ENCODE measurements around the gene CNR2. TPM values are rescaled to one million over a fixed set of nuclear protein-coding genes. Genes with fewer than 3 reads are reported as not detected.

The CNR2 gene
- total and polyA plus RNA-seq, 2 of the 4 experiments (the other 2 are of a cell fraction): not detected

DNA sequence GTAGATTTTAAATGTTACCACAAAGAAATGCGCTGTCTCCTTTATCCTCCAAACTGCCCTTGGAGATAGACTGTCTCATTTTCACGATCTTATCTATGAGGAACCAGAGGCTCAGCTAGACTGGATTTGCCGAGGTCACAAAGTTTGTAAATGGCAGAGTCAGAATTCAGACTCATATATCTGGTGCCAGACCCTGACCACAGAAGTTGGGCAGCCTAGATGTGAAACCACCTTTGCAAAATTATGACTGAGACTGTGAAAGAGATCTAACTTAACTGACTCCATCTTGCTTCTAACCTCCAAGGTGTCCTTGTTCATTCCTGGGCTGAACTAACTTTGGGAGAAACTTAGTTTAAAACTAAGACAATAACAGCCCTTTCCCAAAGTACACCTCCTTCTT is 14.1 kb downstream of the CNR2 start:
- no peak overlapping the region for H3K4me3 ChIP-seq (ENCODE audit: insufficient read depth, low read depth, low read length)
- peaks cover 7% of the 10 kb centered on the region; the same call in 1 of the 2 replicates for H3K9me3 ChIP-seq (ENCODE audit: control insufficient read depth, insufficient read depth, low read length)
- H3K4ac ChIP-seq (ENCODE audit: low read depth, low read length): no peak overlapping the region
- no peak for DNase-seq
- BruUV-seq (replicated peaks): no TSS peak
- H4K8ac ChIP-seq (ENCODE audit: low read depth in 2 of 2, low read length in 2 of 2): no peak overlapping the region
- no peaks in the 10 kb centered on the region for H3K79me1 ChIP-seq (ENCODE audit: low read depth in 1 of 2, low read length in 2 of 2)
- no peak overlapping the region for H3K56ac ChIP-seq (ENCODE audit: extremely low read depth, insufficient read depth, low read length)
- H2BK20ac ChIP-seq (ENCODE audit: low read depth, low read length): no peak overlapping the region
- H3K4me1 ChIP-seq (ENCODE audit: control insufficient read depth, insufficient read depth, low read length): no peaks in the 10 kb centered on the region
- H2BK15ac ChIP-seq (ENCODE audit: low read depth, low read length): no peak overlapping the region
- no peaks in the 10 kb centered on the region for H4K20me1 ChIP-seq (ENCODE audit: insufficient read depth, low read length)
- H3K23ac ChIP-seq (ENCODE audit: low read depth, low read length): no peak overlapping the region
- no peak overlapping the region for H3K27ac ChIP-seq (ENCODE audit: insufficient read depth, low read length)
- H3K14ac ChIP-seq (replicated peaks; ENCODE audit: low read depth, low read length): no peak overlapping the region
- H2BK5ac ChIP-seq (ENCODE audit: low read depth, low read length, poor library complexity, severe bottlenecking): no peak overlapping the region
- dilution Hi-C loops (cut with HindIII; ENCODE audit: low sequenced_read_pairs, unreplicated experiment): no loop called here
- 80% methylated on average over 1 of the region's 3 CpGs; no CpG with 5 or more reads in 1 of the 2 experiments for WGBS, 2 experiments (ENCODE audit: extremely low coverage in 2 of 2, insufficient read length in 1 of 2)
- peaks cover 41% of the 10 kb centered on the region for H3K27me3 ChIP-seq (ENCODE audit: control insufficient read depth, insufficient read depth, low read length)
- no peak overlapping the region for H2BK120ac ChIP-seq (ENCODE audit: low read depth, low read length)
- ATAC-seq (ENCODE audit: low read depth): no peak
- H3K18ac ChIP-seq (ENCODE audit: low read depth, low read length): no peak overlapping the region
- no peak overlapping the region for H4K5ac ChIP-seq (ENCODE audit: low read depth, low read length)
- H3K36me3 ChIP-seq (ENCODE audit: control insufficient read depth, insufficient read depth, low read length): no peaks in the 10 kb centered on the region
- H2AFZ ChIP-seq (replicated peaks; ENCODE audit: low read length, poor library complexity): no peak overlapping the region
- ChIA-PET CTCF (no interaction called here), POLR2A (ENCODE audit: unreplicated experiment) (no interaction called here)
- no peak overlapping the region for H2AK5ac ChIP-seq (ENCODE audit: low read depth, low read length)
- no peak overlapping the region for H4K91ac ChIP-seq (ENCODE audit: insufficient read depth, low read depth, low read length)
- H3K4me2 ChIP-seq (ENCODE audit: low read depth, low read length): no peak overlapping the region
- in situ Hi-C loops (cut with MboI; ENCODE audit: low sequenced_read_pairs): no loop called here
- intact Hi-C loops (cut with micrococcal nuclease): no loop called here
- no peak for TF ChIP-seq CEBPB (IDR thresholded peaks at IDR 0.05; ENCODE audit: low read depth, low read length)
- TF ChIP-seq RCOR1 (IDR thresholded peaks at IDR 0.05; ENCODE audit: insufficient replicate concordance, low read length): no peak
- no peak for TF ChIP-seq MAFK (IDR thresholded peaks at IDR 0.05; ENCODE audit: low read depth, low read length)
- TF ChIP-seq, protein P1, sequence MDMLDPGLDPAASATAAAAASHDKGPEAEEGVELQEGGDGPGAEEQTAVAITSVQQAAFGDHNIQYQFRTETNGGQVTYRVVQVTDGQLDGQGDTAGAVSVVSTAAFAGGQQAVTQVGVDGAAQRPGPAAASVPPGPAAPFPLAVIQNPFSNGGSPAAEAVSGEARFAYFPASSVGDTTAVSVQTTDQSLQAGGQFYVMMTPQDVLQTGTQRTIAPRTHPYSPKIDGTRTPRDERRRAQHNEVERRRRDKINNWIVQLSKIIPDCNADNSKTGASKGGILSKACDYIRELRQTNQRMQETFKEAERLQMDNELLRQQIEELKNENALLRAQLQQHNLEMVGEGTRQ (IDR thresholded peaks at IDR 0.05; ENCODE audit: low read depth, low read length): no peak
- no peak for TF ChIP-seq SMC3 (IDR thresholded peaks at IDR 0.05; ENCODE audit: low read depth, low read length)
- no peak for TF ChIP-seq RFX5 (IDR thresholded peaks at IDR 0.05; ENCODE audit: low read depth, low read length)
- no peak overlapping the region for H2AK9ac ChIP-seq (replicated peaks; ENCODE audit: low read depth, low read length, poor library complexity)
- H3K9me1 ChIP-seq (ENCODE audit: insufficient read depth, low read length): no peaks in the 10 kb centered on the region
- H3K9ac ChIP-seq (ENCODE audit: low read depth, low read length): no peak overlapping the region
